ENCODE data around the gene TMPRSS5. TPM values are rescaled to one million over a fixed set of nuclear protein-coding genes. Genes with fewer than 3 reads are reported as not detected.

The TMPRSS5 gene
- total RNA-seq, 1 experiment from 2014 or later, result 0.71 TPM

GRCh38 chr11:113728814-113729213, 22.7 kb upstream of the TMPRSS5 start:
- Histone ChIP-seq H3K27ac (ENCODE audit: low read depth, low read length) (no peak overlapping the region), H3K9ac (ENCODE audit: low read length) (no peak overlapping the region), H3K27me3 (ENCODE audit: insufficient read depth, low read length) (no peaks in the 10 kb centered on the region), H3K79me2 (ENCODE audit: insufficient read depth, low read length) (no peaks in the 10 kb centered on the region), H3K36me3 (ENCODE audit: control insufficient read depth in 1 of 2, insufficient read depth in 2 of 2, low read length in 2 of 2) (peaks cover 4 to 5% of the 10 kb centered on the region in 2 experiments; a peak in 2 of 4 replicates), H3K4me1 (ENCODE audit: control insufficient read depth in 1 of 2, insufficient read depth in 2 of 2, low read length in 2 of 2) (no peaks in the 10 kb centered on the region), H2AFZ (ENCODE audit: low read depth, low read length, poor library complexity, severe bottlenecking) (no peak overlapping the region), H3K9me3 (ENCODE audit: control insufficient read depth in 1 of 2, insufficient read depth in 1 of 2, low read depth in 1 of 2, low read length in 2 of 2) (no peaks in the 10 kb centered on the region), H3K9me2 (ENCODE audit: insufficient read depth) (no peaks in the 10 kb centered on the region), H4K20me1 (ENCODE audit: insufficient read depth) (no peaks in the 10 kb centered on the region), H3K4me3 (replicated peaks in 1 of 2; ENCODE audit: low read depth in 1 of 2, low read length in 2 of 2) (no peak overlapping the region), H3K4me2 (ENCODE audit: low read length) (no peak overlapping the region)
- CTCF ChIA-PET, result interaction anchor here (2.5 kb wide), 1 partner anchor 175 kb away, joined by 9 read pairs; no protein-coding TSS in a partner anchor
- TF ChIP-seq EGR1 (IDR thresholded peaks at IDR 0.05; ENCODE audit: low read depth), result no peak
- TF ChIP-seq RAD21 (IDR thresholded peaks at IDR 0.05; ENCODE audit: low read depth), result no peak
- no peak for TF ChIP-seq CTCF (IDR thresholded peaks at IDR 0.05 in 2 of 3, conservative IDR thresholded peaks at IDR 0.05 in 1 of 3; ENCODE audit: borderline replicate concordance in 1 of 3, insufficient read depth in 1 of 3, low read depth in 2 of 3, low read length in 2 of 3)
- no peak for TF ChIP-seq POLR2AphosphoS5 (IDR thresholded peaks at IDR 0.05; ENCODE audit: low read depth, low read length)
- no peak for TF ChIP-seq CEBPB (IDR thresholded peaks at IDR 0.05; ENCODE audit: low read depth)
- TF ChIP-seq SP1 (IDR thresholded peaks at IDR 0.05; ENCODE audit: low read depth), result no peak
- TF ChIP-seq REST (IDR thresholded peaks at IDR 0.05; ENCODE audit: low read depth), result no peak
- no peak for TF ChIP-seq POLR2A (IDR thresholded peaks at IDR 0.05; ENCODE audit: borderline replicate concordance, extremely low read depth, insufficient read depth, insufficient read length)
- TF ChIP-seq ATF3 (IDR thresholded peaks at IDR 0.05), result no peak
- TF ChIP-seq YY1 (IDR thresholded peaks at IDR 0.05; ENCODE audit: extremely low read depth, insufficient replicate concordance, low read depth, low read length), result no peak
- TF ChIP-seq EZH2 (IDR thresholded peaks at IDR 0.05), result no peak
- TF ChIP-seq ZFX (IDR thresholded peaks at IDR 0.05), result no peak
- TF ChIP-seq ZNF274 (IDR thresholded peaks at IDR 0.05; ENCODE audit: low read depth, low read length), result no peak
- no peak for TF ChIP-seq ELF1 (IDR thresholded peaks at IDR 0.05; ENCODE audit: borderline replicate concordance, low read depth)
- TF ChIP-seq EZH2phosphoT487 (IDR thresholded peaks at IDR 0.05; ENCODE audit: borderline replicate concordance), result no peak
- ATAC-seq, result no peak
- no peak for DNase-seq (ENCODE audit: low read depth, low spot score)
- intact Hi-C loops (cut with micrococcal nuclease), result no loop called here
- RAD21 ChIA-PET (ENCODE audit: low non-redundant PET in 1 of 2, low total read pairs in 2 of 2, uncharacterized antibody in 2 of 2, unreplicated experiment in 2 of 2), result no interaction called here
- POLR2A ChIA-PET, result no interaction called here
- BruUV-seq (replicated peaks), result no TSS peak
